ENCODE data around the gene TLR7.

DNA sequence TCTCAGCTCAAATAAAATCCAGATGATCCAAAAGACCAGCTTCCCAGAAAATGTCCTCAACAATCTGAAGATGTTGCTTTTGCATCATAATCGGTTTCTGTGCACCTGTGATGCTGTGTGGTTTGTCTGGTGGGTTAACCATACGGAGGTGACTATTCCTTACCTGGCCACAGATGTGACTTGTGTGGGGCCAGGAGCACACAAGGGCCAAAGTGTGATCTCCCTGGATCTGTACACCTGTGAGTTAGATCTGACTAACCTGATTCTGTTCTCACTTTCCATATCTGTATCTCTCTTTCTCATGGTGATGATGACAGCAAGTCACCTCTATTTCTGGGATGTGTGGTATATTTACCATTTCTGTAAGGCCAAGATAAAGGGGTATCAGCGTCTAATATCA is 20.9 kb downstream of the TLR7 start:
- TF ChIP-seq EZH2 (IDR thresholded peaks at IDR 0.05) (no peak), POLR2AphosphoS5 (IDR thresholded peaks at IDR 0.05; ENCODE audit: borderline replicate concordance, low read depth, low read length) (no peak)
